Right cardiac atrium (tissue), 5 donors: Measurements from ENCODE around the gene GALNTL6. TPM values are rescaled to one million over a fixed set of nuclear protein-coding genes. Genes with fewer than 3 reads are reported as not detected.

Source experiments
- ATAC-seq, 2 donors: fragments of 200-7000 bp; cut with Tn5 transposase; one replicate each; pipeline versions ENCODE4 v1.8.0 to v1.9.1; 2020; ENCODE audit warnings: moderate library complexity in 2 of 2, mild to moderate bottlenecking in 1 of 2
- DNase-seq, 3 donors: peaks; one replicate each; pipeline ENCODE4 v3.0.0-alpha.2; 2020
- H3K27ac ChIP-seq: one replicate; pipeline ENCODE4 v1.5.1; 2013; ENCODE audit warnings: mild to moderate bottlenecking, low read length, control low read depth, moderate library complexity
- H3K27me3 ChIP-seq: one replicate; pipeline ENCODE4 v1.6.1; 2013; ENCODE audit not compliant: control insufficient read depth, insufficient read depth
- H3K4me1 ChIP-seq: one replicate; pipeline ENCODE4 v1.6.1; 2013; ENCODE audit warnings: low read length; ENCODE audit not compliant: control insufficient read depth, insufficient read depth
- H3K4me3 ChIP-seq: one replicate; pipeline ENCODE4 v1.5.1; 2013; ENCODE audit warnings: low read length, control low read depth
- H3K9me3 ChIP-seq: one replicate; pipeline ENCODE4 v1.6.1; 2013; ENCODE audit warnings: low read length; ENCODE audit not compliant: control insufficient read depth
- WGBS: extraction: QIAGEN DNeasy Blood & Tissue Kit; methylation state at CpG from one replicate; pipeline ENCODE4 v1.1.7; 2013; 5-methylcytosine and 5-hydroxymethylcytosine counted together
- intact Hi-C, 4 donors: fragments of 100-400 bp; cut with DNase I; formaldehyde crosslinking; loops; one replicate each; pipeline versions ENCODE4 v1.11.0 to v1.14.0; 2022 to 2023
- polyA plus RNA-seq: library from polyadenylated mRNA; stranded (reverse); fragments of 200-250 nt; gene quantifications from one replicate; pipeline ENCODE4 v1.2.3, GENCODE V29; 2013
- total RNA-seq, 4 donors: library from RNA; stranded (reverse); fragmentation: NEBNext Ultra II Directional; extraction: Animal tissue kit (Norgen Biotek cat#: 25700); gene quantifications; one replicate each; pipeline ENCODE4 v1.2.1, GENCODE V29; 2021
- donor health status: healthy with polysubstance abuse.
- donor health status: DM: no; HTN: yes; CAD: no.
- donor health status: DM: no; HTN: no; CAD: no.
- donor health status: DM: no; HTN: yes; CAD: no; lungs with severe emphysema.
- donor health status: DM: yes; HTN: yes; CAD: no.

GALNTL6 gene
- total and polyA plus RNA-seq, 5 donors, result not detected

- no peaks in the 10 kb centered on the region for H3K27me3 ChIP-seq
- ATAC-seq, result no peak
- H3K4me1 ChIP-seq, result no peaks in the 10 kb centered on the region
- 77% methylated on average over 1 of the region's 1 CpG for WGBS
- no peaks in the 10 kb centered on the region for H3K9me3 ChIP-seq
- no peak overlapping the region for H3K27ac ChIP-seq
- H3K4me3 ChIP-seq, result no peak overlapping the region
- intact Hi-C loops, result no loop called here
- no peak for DNase-seq
Observed at GRCh38 chr4:171817026-171817425, 3.8 kb downstream of the GALNTL6 start.

DNA sequence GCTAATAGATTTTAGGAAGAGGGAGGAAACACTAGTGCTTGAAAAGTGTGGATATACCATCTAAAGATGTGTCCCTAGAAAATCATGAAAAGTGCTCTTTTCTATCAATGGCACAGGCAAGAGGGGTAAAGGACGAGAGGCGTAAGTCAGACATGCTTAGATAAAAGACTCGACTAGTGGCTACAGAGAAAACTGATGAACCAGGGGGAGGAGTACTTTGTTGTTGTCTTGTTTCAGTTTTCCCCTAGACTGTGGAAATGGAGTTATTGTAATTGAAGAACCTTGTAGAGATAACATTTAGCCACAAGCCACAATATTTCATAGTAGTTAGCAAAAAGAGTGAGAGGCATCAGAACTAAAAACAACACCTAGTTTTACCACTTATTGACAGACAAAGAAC is 21.4 kb downstream of the GALNTL6 start:
- Histone ChIP-seq H3K9me3 (no peaks in the 10 kb centered on the region), H3K4me1 (no peaks in the 10 kb centered on the region), H3K27me3 (no peaks in the 10 kb centered on the region), H3K27ac (no peak overlapping the region), H3K4me3 (no peak overlapping the region)
- DNase-seq (no peak), ATAC-seq (no peak)
- intact Hi-C loops, result no loop called here
- WGBS, result 24% methylated on average over 3 of the region's 3 CpGs

- no peak for ATAC-seq
- intact Hi-C loops, result loop anchor here in 1 of 4 donors (10.0 kb wide), 1 partner anchor 1159 kb away; no protein-coding TSS in a partner anchor
- DNase-seq, result no peak
- Histone ChIP-seq H3K4me1 (no peaks in the 10 kb centered on the region), H3K9me3 (no peaks in the 10 kb centered on the region), H3K27ac (no peak overlapping the region), H3K4me3 (no peak overlapping the region), H3K27me3 (no peaks in the 10 kb centered on the region)
- WGBS, result 91% methylated on average over 1 of the region's 1 CpG
Observed at GRCh38 chr4:171843456-171843855, 30.3 kb downstream of the GALNTL6 start.

DNA sequence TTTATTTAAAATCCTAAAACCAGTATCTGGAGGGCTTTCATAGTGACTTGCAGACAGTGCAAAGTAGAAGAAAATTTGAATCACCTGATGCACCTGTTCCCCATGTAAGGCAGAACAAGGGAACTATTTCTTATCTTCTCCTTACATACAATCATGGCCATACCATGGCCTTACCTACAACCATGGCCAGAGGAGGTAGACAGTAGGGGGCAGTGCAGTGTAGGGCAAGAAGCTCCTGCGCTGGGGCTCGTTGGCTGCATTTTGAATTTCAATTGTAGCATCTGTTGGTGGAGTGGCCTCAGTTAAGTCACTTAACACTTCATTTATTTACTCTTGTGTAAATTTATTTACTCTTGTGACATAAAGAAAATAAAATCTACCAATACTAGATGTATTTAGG is 33.0 kb downstream of the GALNTL6 start:
- Histone ChIP-seq H3K9me3 (no peaks in the 10 kb centered on the region), H3K27me3 (no peaks in the 10 kb centered on the region), H3K4me1 (no peaks in the 10 kb centered on the region), H3K27ac (no peak overlapping the region), H3K4me3 (no peak overlapping the region)
- WGBS, result 11% methylated on average over 2 of the region's 2 CpGs
- DNase-seq (no peak), ATAC-seq (no peak)
- intact Hi-C loops, result loop anchor here in 1 of 4 donors (10.0 kb wide), 1 partner anchor 1161 kb away; no protein-coding TSS in a partner anchor

DNA sequence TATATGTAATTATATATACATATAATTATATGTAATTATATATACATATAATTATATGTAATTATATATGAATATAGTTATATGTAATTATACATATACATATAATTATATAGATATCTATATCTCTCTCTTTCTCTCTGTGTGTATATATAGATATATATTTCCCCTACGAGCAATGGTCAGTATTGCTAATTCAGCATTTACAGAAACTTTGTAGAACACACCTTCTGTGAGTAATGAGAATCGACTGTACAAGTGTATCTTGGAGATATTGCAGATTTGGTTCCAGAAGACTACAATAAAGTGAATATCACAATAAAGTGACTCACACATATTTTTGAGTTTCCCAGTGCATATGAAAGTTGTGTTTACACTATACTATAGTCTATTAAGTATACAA is 33.7 kb downstream of the GALNTL6 start:
- Histone ChIP-seq H3K4me1 (no peaks in the 10 kb centered on the region), H3K27ac (no peak overlapping the region), H3K9me3 (no peaks in the 10 kb centered on the region), H3K4me3 (no peak overlapping the region), H3K27me3 (no peaks in the 10 kb centered on the region)
- ATAC-seq (no peak), DNase-seq (no peak)
- WGBS, result 66% methylated on average over 2 of the region's 2 CpGs
- intact Hi-C loops, result loop anchor here in 1 of 4 donors (10.0 kb wide), 1 partner anchor 1162 kb away; no protein-coding TSS in a partner anchor

DNA sequence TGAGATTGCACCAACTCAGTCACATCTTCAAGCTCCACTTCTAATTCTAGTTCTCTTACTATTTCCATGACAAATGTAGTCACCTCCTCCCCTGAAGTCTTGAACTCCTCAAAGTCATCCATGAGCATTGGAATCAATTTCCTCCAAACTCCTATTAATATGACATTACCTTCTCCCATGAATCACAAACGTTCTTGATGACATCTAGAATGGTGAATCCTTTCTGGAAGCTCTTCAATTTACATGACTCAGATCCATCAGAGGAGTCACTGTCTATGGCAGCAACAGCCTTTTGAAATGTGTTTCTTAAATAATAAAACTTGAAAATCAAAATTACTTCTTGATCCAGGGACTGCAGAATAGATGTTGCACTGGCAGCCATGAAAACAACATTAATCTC is 34.5 kb downstream of the GALNTL6 start:
- intact Hi-C loops, result loop anchor here in 1 of 4 donors (10.0 kb wide), 1 partner anchor 1163 kb away; no protein-coding TSS in a partner anchor
- H3K4me3 ChIP-seq, result no peak overlapping the region
- no peaks in the 10 kb centered on the region for H3K27me3 ChIP-seq
- 59% methylated on average over 1 of the region's 1 CpG for WGBS
- no peak for DNase-seq
- ATAC-seq, result no peak
- H3K9me3 ChIP-seq, result no peaks in the 10 kb centered on the region
- no peak overlapping the region for H3K27ac ChIP-seq
- H3K4me1 ChIP-seq, result no peaks in the 10 kb centered on the region

DNA sequence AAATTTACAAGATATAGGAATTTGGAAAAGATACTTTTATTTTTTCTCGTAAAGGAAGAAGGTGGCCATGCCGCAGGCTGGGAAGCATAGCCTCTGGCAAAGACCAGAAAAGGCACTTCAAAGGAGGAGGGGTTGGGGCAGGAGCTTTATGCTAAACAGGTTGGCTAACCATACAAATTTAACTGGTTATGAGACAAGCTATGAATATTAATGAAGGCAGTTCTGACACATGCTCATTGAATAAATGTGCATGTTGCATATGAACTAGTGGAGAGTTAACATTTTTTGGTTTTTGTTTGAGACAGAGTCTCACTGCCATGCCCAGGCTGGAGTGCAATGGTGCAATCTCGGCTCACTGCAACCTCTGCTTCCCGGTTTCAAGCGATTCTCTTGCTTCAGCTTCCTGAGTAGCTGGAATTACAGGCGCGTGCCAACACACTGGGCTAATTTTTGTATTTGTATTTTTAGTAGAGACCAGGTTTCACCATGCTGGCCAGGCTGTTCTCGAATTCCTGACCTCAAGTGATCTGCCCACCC is 36.5 kb downstream of the GALNTL6 start:
- ATAC-seq (no peak), DNase-seq (no peak)
- Histone ChIP-seq H3K9me3 (no peaks in the 10 kb centered on the region), H3K27ac (no peak overlapping the region), H3K4me1 (no peaks in the 10 kb centered on the region), H3K27me3 (no peaks in the 10 kb centered on the region), H3K4me3 (no peak overlapping the region)
- WGBS, result 80% methylated on average over 8 of the region's 8 CpGs
- intact Hi-C loops, result loop anchor here in 1 of 4 donors (10.0 kb wide), 1 partner anchor 1165 kb away; no protein-coding TSS in a partner anchor

DNA sequence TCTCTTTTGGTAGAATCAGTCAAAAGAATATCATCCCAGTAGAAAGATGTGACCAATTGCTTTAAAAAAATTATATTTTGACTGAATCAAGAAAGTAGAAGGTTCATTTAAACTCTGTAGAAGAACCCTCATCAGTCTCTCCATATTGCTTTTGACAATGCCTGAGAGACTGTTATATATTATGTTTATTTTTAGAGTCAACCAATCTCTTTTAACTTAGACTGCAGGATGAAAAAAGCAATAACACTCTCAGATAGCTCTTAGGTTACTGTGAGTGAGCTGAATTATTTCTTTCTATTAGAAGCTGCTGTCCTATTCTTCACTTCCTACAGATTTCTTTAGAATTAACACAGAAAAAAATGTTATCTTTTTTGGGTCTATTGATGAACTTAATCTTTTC is 38.1 kb downstream of the GALNTL6 start:
- DNase-seq (no peak), ATAC-seq (no peak)
- Histone ChIP-seq H3K27me3 (no peaks in the 10 kb centered on the region), H3K4me3 (no peak overlapping the region), H3K9me3 (no peaks in the 10 kb centered on the region), H3K4me1 (no peaks in the 10 kb centered on the region), H3K27ac (no peak overlapping the region)
- intact Hi-C loops, result no loop called here

DNA sequence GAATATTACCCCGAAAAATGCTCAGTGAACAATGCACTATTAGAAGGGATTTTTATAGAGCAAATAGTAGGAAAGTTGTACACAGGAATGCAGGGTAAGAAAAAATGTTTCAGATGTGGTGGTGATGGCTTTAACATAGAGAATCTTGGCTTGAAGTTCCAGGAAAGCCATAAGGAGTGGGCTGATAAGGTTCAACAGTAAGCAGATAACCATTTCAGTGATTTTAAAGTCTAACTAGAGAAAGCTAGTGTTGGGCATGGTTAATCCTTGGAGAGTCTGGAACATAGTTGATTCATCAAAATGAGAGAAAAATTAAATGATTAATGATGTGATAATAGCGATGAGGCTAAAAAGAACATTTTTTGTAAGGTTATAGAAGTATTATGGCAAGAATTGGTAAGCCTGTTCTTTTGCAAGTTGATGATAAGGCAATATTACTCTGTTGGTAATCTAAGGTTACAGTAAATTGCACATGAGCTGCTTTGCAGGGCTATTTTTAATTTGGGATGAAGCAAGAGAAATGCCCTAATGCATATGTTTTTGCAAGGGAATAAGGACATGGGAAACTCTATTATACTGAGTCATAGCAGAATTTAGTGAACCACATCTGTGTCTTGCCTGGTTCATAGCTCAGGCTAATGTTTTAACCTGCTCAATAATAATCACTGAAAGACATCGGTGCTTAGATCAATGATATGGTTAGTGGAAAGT is 44.3 kb downstream of the GALNTL6 start:
- Histone ChIP-seq H3K4me1 (no peaks in the 10 kb centered on the region), H3K9me3 (no peaks in the 10 kb centered on the region), H3K27me3 (no peaks in the 10 kb centered on the region), H3K4me3 (no peak overlapping the region), H3K27ac (no peak overlapping the region)
- intact Hi-C loops, result no loop called here
- WGBS, result 69% methylated on average over 3 of the region's 3 CpGs
- ATAC-seq (no peak), DNase-seq (no peak)

GRCh38 chr4:171875291-171875690 is 62.1 kb downstream of the GALNTL6 start:
- WGBS, result 67% methylated on average over 3 of the region's 3 CpGs
- Histone ChIP-seq H3K4me3 (no peak overlapping the region), H3K9me3 (no peaks in the 10 kb centered on the region), H3K4me1 (no peaks in the 10 kb centered on the region), H3K27me3 (no peaks in the 10 kb centered on the region), H3K27ac (no peak overlapping the region)
- ATAC-seq (no peak), DNase-seq (no peak)
- intact Hi-C loops, result no loop called here

DNA sequence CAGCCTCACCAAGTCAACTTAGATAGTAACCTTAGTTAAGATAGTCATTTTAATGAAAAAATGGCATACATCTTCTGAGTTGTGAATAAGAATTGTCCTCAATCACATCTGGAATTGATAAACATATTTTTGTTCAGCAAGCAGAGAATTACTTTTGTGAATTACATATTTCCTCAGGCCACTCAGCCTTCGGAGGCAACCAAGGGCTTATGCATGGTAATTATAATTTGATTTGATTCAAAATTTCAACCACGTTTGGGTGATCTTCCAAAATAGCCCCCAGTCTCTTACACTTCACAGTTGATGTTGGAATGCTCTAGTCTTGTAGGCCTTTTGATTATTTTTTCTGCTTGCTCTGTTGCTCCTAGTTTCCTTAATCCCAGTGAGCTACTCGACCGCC is 63.4 kb downstream of the GALNTL6 start:
- DNase-seq, result no peak
- WGBS, result 70% methylated on average over 4 of the region's 4 CpGs
- no peak overlapping the region for H3K27ac ChIP-seq
- H3K9me3 ChIP-seq, result no peaks in the 10 kb centered on the region
- H3K4me3 ChIP-seq, result no peak overlapping the region
- intact Hi-C loops, result no loop called here
- no peaks in the 10 kb centered on the region for H3K4me1 ChIP-seq
- ATAC-seq, result no peak
- no peaks in the 10 kb centered on the region for H3K27me3 ChIP-seq
